Trophoblast cell (in vitro differentiated cells and primary cell): Measurements from ENCODE around the gene DIP2B.
A peak's percentile ranks its signal among the peaks of the same experiment; 100 is the strongest.

ENCODE experiments used
- DNase-seq, 2 donors: peaks; one replicate each; pipeline ENCODE4 v3.0.0-alpha.2; 2016
- H2AFZ ChIP-seq: 2 replicates; pipeline ENCODE4 v1.6.1; 2013; ENCODE audit warnings: low read length, moderate library complexity, mild to moderate bottlenecking; ENCODE audit not compliant: insufficient read depth, poor library complexity
- H2AK5ac ChIP-seq: 2 replicates; pipeline ENCODE4 v1.6.1; 2013; ENCODE audit warnings: mild to moderate bottlenecking, low read length
- H2BK120ac ChIP-seq: 2 replicates; pipeline ENCODE4 v1.6.1; 2013; ENCODE audit warnings: low read length, mild to moderate bottlenecking, moderate library complexity; ENCODE audit not compliant: insufficient read depth, poor library complexity
- H2BK12ac ChIP-seq: 2 replicates; pipeline ENCODE4 v1.6.1; 2013; ENCODE audit warnings: mild to moderate bottlenecking, low read length, moderate library complexity
- H2BK5ac ChIP-seq: 2 replicates; pipeline ENCODE4 v1.6.1; 2013; ENCODE audit warnings: low read length, low read depth, moderate library complexity, mild to moderate bottlenecking; ENCODE audit not compliant: poor library complexity
- H3K14ac ChIP-seq: 2 replicates; pipeline ENCODE4 v1.6.1; 2013; ENCODE audit warnings: mild to moderate bottlenecking, low read length
- H3K18ac ChIP-seq: 2 replicates; pipeline ENCODE4 v1.6.1; 2013; ENCODE audit warnings: mild to moderate bottlenecking, low read length
- H3K23ac ChIP-seq: 2 replicates; pipeline ENCODE4 v1.6.1; 2013; ENCODE audit warnings: low read length
- H3K27ac ChIP-seq: 2 replicates; pipeline ENCODE4 v1.5.1; 2013; ENCODE audit warnings: low read depth, mild to moderate bottlenecking, inconsistent platforms, low read length, moderate library complexity
- H3K27me3 ChIP-seq: 2 replicates; pipeline ENCODE4 v1.6.1; 2013; ENCODE audit warnings: inconsistent platforms, mild to moderate bottlenecking, low read length, moderate library complexity; ENCODE audit not compliant: insufficient read depth
- H3K36me3 ChIP-seq, 2 experiments: 1 replicate in 1 of 2; 2 replicates in 1 of 2; pipeline ENCODE4 v1.6.1; 2013; ENCODE audit warnings: low read length in 2 of 2, mild to moderate bottlenecking in 2 of 2, moderate library complexity in 1 of 2; ENCODE audit not compliant: insufficient read depth in 2 of 2, control insufficient read depth in 1 of 2
- H3K4ac ChIP-seq: 2 replicates; pipeline ENCODE4 v1.6.1; 2013; ENCODE audit warnings: low read depth, mild to moderate bottlenecking, low read length, moderate library complexity
- H3K4me1 ChIP-seq, 2 experiments: 1 replicate in 1 of 2; 2 replicates in 1 of 2; pipeline ENCODE4 v1.6.1; 2013; ENCODE audit warnings: low read length in 2 of 2, mild to moderate bottlenecking in 2 of 2, moderate library complexity in 1 of 2; ENCODE audit not compliant: insufficient read depth in 2 of 2, control insufficient read depth in 1 of 2
- H3K4me2 ChIP-seq: 2 replicates; pipeline ENCODE4 v1.6.1; 2013; ENCODE audit warnings: inconsistent platforms, mild to moderate bottlenecking, low read length, moderate library complexity
- H3K4me3 ChIP-seq: 2 replicates; pipeline ENCODE4 v1.5.1; 2013; ENCODE audit warnings: mild to moderate bottlenecking, low read depth, low read length, inconsistent platforms
- H3K79me1 ChIP-seq: one replicate; pipeline ENCODE4 v1.6.1; 2013; ENCODE audit warnings: low read length
- H3K79me2 ChIP-seq: 2 replicates; pipeline ENCODE4 v1.6.1; 2013; ENCODE audit warnings: low read length, mild to moderate bottlenecking; ENCODE audit not compliant: control insufficient read depth, insufficient read depth, poor library complexity
- H3K9ac ChIP-seq: 2 replicates; pipeline ENCODE4 v1.6.1; 2013; ENCODE audit warnings: mild to moderate bottlenecking, low read length
- H3K9me3 ChIP-seq: 2 replicates; pipeline ENCODE4 v1.6.1; 2013; ENCODE audit warnings: low read depth, mild to moderate bottlenecking, control low read depth, inconsistent platforms, low read length; ENCODE audit not compliant: insufficient read depth
- H4K12ac ChIP-seq: 2 replicates; pipeline ENCODE4 v1.6.1; 2013; ENCODE audit warnings: low read depth, mild to moderate bottlenecking, low read length, moderate library complexity
- H4K8ac ChIP-seq: 2 replicates; pipeline ENCODE4 v1.6.1; 2013; ENCODE audit warnings: low read depth, mild to moderate bottlenecking, low read length, moderate library complexity
- H4K91ac ChIP-seq: one replicate; pipeline ENCODE4 v1.6.1; 2013; ENCODE audit warnings: low read depth, mild to moderate bottlenecking, low read length, moderate library complexity
- WGBS: extraction: QIAGEN DNeasy Blood & Tissue Kit; methylation state at CpG from one replicate; pipeline ENCODE4 v1.1.7; 2013; ENCODE audit warnings: missing lambda C conversion rate; ENCODE audit not compliant: insufficient read length, insufficient coverage; ENCODE audit errors: extremely low coverage; 5-methylcytosine and 5-hydroxymethylcytosine counted together

DIP2B gene

DNA sequence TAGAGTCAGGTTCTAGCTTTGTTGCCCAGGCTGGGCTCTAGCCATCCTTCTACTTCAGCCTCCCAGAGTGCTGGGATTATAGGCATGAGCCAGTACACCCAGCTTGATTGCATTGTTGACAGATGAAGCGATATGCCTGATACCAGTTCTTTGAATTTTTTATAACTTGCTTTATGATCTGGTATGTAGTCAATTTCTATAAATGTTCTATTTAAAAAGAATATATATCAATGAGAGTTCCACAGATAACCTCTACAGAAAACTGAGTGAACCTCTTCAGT is 99.8 kb downstream of the DIP2B start:
- Histone ChIP-seq H4K91ac (no peak overlapping the region), H3K4me2 (no peak overlapping the region), H3K79me1 (peaks cover 15% of the 10 kb centered on the region), H3K9ac (no peak overlapping the region), H2BK5ac (no peak overlapping the region), H3K14ac (no peak overlapping the region), H3K79me2 (peaks cover 5% of the 10 kb centered on the region), H3K4ac (peak overlapping the region; percentile 64), H3K18ac (peak overlapping the region; percentile 35), H3K27ac (no peak overlapping the region), H2AK5ac (no peak overlapping the region), H2BK12ac (no peak overlapping the region), H2BK120ac (no peak overlapping the region), H3K4me1 (peaks cover 3 to 6% of the 10 kb centered on the region in 2 experiments), H3K36me3 (peaks cover 0 to 4% of the 10 kb centered on the region in 2 experiments), H2AFZ (no peak overlapping the region), H3K4me3 (no peak overlapping the region), H4K8ac (no peak overlapping the region), H3K9me3 (no peaks in the 10 kb centered on the region), H3K27me3 (no peaks in the 10 kb centered on the region), H3K23ac (no peak overlapping the region), H4K12ac (no peak overlapping the region)
- WGBS: no CpG with 5 or more reads among the region's 1 CpG
- DNase-seq: no peak

- H4K91ac ChIP-seq: peak overlapping the region; percentile 4
- DNase-seq: no peak
- no peaks in the 10 kb centered on the region for H3K27me3 ChIP-seq
- H3K14ac ChIP-seq: no peak overlapping the region
- no peak overlapping the region for H2BK120ac ChIP-seq
- no CpG with 5 or more reads among the region's 5 CpGs for WGBS
- peak overlapping the region; percentile 13 for H2BK12ac ChIP-seq
- no peak overlapping the region for H2AK5ac ChIP-seq
- H3K79me1 ChIP-seq: peaks cover 18% of the 10 kb centered on the region
- no peak overlapping the region for H3K23ac ChIP-seq
- H3K27ac ChIP-seq: no peak overlapping the region
- H3K4ac ChIP-seq: peak overlapping the region; percentile 47
- H3K4me2 ChIP-seq: no peak overlapping the region
- peaks cover 6% of the 10 kb centered on the region for H3K79me2 ChIP-seq
- H3K4me3 ChIP-seq: no peak overlapping the region
- H3K9ac ChIP-seq: no peak overlapping the region
- H3K4me1 ChIP-seq: peaks cover 6 to 10% of the 10 kb centered on the region in 2 experiments
- no peak overlapping the region for H4K12ac ChIP-seq
- H3K36me3 ChIP-seq: peaks cover 0 to 4% of the 10 kb centered on the region in 2 experiments
- H2AFZ ChIP-seq: no peak overlapping the region
- H3K18ac ChIP-seq: peak overlapping the region; percentile 40
- no peak overlapping the region for H2BK5ac ChIP-seq
- H4K8ac ChIP-seq: no peak overlapping the region
- H3K9me3 ChIP-seq: no peaks in the 10 kb centered on the region
These were observed 102.0 kb downstream of the DIP2B start for GRCh38 chr12:50606675-50607375.

DNA sequence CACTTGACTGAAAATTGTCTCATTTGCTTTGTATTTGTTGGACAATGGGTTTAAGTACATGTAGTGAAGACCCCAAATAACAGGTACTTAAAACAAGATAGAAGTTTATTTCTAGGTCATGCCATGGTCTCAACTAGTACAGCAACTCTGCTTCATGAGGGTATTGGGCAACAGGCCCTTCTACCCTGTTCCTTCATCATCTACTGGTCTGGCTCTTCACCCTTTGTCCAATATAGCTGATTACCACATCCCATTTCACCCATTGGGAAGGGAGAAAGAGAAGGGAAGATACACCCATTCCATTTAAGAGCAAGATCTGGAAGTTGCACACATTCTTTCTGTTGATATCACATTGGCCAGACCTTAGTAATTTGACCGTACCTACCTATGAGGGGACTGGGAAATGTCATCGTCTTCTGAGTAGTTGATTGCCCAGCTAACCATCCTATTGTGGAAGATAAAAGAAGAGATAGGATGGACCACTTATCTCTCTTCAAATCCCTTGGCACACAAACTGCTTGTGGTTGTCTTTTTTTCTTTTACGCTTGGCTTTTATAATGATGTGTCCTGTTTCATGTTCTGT is 104.6 kb downstream of the DIP2B start:
- Histone ChIP-seq H3K36me3 (peaks cover 0 to 4% of the 10 kb centered on the region in 2 experiments), H3K4me3 (no peak overlapping the region), H2BK12ac (peak overlapping the region; percentile 61), H3K14ac (peak overlapping the region; percentile 73), H3K79me1 (peaks cover 27% of the 10 kb centered on the region), H3K18ac (no peak overlapping the region), H4K91ac (peak overlapping the region; percentile 48), H3K4me2 (no peak overlapping the region), H3K4me1 (peaks cover 18 to 22% of the 10 kb centered on the region in 2 experiments), H3K9me3 (no peaks in the 10 kb centered on the region), H2BK5ac (peak overlapping the region; percentile 66), H3K9ac (no peak overlapping the region), H3K4ac (peak overlapping the region; percentile 27), H3K27ac (peak overlapping the region; percentile 61), H2AFZ (no peak overlapping the region), H2AK5ac (no peak overlapping the region), H4K8ac (no peak overlapping the region), H3K23ac (no peak overlapping the region), H3K27me3 (no peaks in the 10 kb centered on the region), H2BK120ac (no peak overlapping the region), H3K79me2 (peaks cover 4% of the 10 kb centered on the region), H4K12ac (no peak overlapping the region)
- no CpG with 5 or more reads among the region's 3 CpGs for WGBS
- DNase-seq: peak in 1 of 2 donors; percentile 25

DNA sequence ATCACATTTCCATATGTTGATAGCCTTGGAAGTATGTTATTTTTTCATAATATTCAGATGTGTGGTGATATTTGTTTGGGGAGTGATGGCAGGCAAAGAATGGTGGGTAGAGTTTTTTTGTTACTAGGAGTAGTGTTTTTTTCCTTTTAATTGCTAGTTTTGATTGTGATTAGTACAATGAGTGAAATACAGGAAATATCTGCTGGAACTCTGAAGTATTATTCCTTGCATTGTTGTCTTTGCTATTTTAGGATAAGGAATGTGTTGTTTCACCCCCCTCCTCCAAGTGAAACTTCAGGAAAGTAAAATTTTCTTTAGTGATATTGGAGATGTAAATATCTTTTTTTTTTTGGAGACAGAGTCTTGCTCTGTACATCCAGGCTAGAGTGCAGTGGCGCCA is 105.4 kb downstream of the DIP2B start:
- Histone ChIP-seq H2BK5ac (no peak overlapping the region), H3K79me2 (peaks cover 4% of the 10 kb centered on the region), H3K4me1 (peaks cover 21 to 26% of the 10 kb centered on the region in 2 experiments), H3K4me2 (no peak overlapping the region), H3K23ac (no peak overlapping the region), H3K4me3 (no peak overlapping the region), H2BK12ac (no peak overlapping the region), H2AFZ (no peak overlapping the region), H3K27ac (no peak overlapping the region), H3K36me3 (peaks cover 0 to 4% of the 10 kb centered on the region in 2 experiments), H3K18ac (no peak overlapping the region), H4K12ac (no peak overlapping the region), H3K4ac (peak overlapping the region; percentile 32), H2AK5ac (no peak overlapping the region), H2BK120ac (no peak overlapping the region), H3K9me3 (no peaks in the 10 kb centered on the region), H3K27me3 (no peaks in the 10 kb centered on the region), H4K91ac (peak overlapping the region; percentile 46), H3K79me1 (peaks cover 30% of the 10 kb centered on the region), H3K9ac (no peak overlapping the region), H3K14ac (no peak overlapping the region), H4K8ac (no peak overlapping the region)
- DNase-seq: no peak
- no CpG with 5 or more reads among the region's 1 CpG for WGBS
